Uterus (tissue), 2 donors: ENCODE results near the gene NKAIN2.

Source experiments
- CTCF ChIP-seq, 4 experiments: fragments of 200-600 bp in 2 of 4; fragments of 450-650 bp in 2 of 4; sonication (generic) in 2 of 4; IDR thresholded peaks; one replicate each; pipeline ENCODE4 v1.5.1; 2016 to 2019; ENCODE audit warnings: antibody characterized with exemption in 4 of 4, mild to moderate bottlenecking in 2 of 4, moderate library complexity in 1 of 4
- POLR2A ChIP-seq, 2 donors: fragments of 450-650 bp; IDR thresholded peaks; one replicate each; pipeline ENCODE4 v1.6.1; 2016; ENCODE audit warnings: antibody characterized with exemption in 2 of 2, mild to moderate bottlenecking in 1 of 2, moderate library complexity in 1 of 2

GRCh38 chr6:124669713-124670480 is 866.2 kb downstream of the NKAIN2 start:
- TF ChIP-seq CTCF (IDR thresholded peaks at IDR 0.05): no peak
- TF ChIP-seq POLR2A (IDR thresholded peaks at IDR 0.05): no peak
